Natural killer cell (primary cell): ENCODE measurements around the gene TXNRD3. TPM values are rescaled to one million over a fixed set of nuclear protein-coding genes. Genes with fewer than 3 reads are reported as not detected.
A peak's percentile ranks its signal among the peaks of the same experiment; 100 is the strongest.

ENCODE experiments used
- ATAC-seq, 3 donors: fragments of 150-1000 bp in 2 of 3; fragments of 200-7000 bp in 1 of 3; cut with Tn5 transposase; 1 replicate in 1 of 3; 2 replicates in 2 of 3; pipeline ENCODE4 v1.10.0; 2021; ENCODE audit warnings: mild to moderate bottlenecking in 2 of 3, moderate library complexity in 2 of 3
- DNase-seq, 2 donors: peaks; one replicate each; pipeline versions ENCODE4 v3.0.0 to v3.0.0-alpha.2; 2013 to 2021; ENCODE audit warnings: mixed read lengths in 1 of 2
- H3K27ac ChIP-seq: one replicate; pipeline ENCODE4 v1.5.1; 2013; ENCODE audit warnings: mild to moderate bottlenecking, low read length
- H3K27me3 ChIP-seq: one replicate; pipeline ENCODE4 v1.6.1; 2013; ENCODE audit warnings: low read length; ENCODE audit not compliant: control insufficient read depth, insufficient read depth
- H3K36me3 ChIP-seq: one replicate; pipeline ENCODE4 v1.6.1; 2013; ENCODE audit warnings: low read length; ENCODE audit not compliant: control insufficient read depth, insufficient read depth
- H3K4me1 ChIP-seq: one replicate; pipeline ENCODE4 v1.6.1; 2013; ENCODE audit warnings: low read length; ENCODE audit not compliant: control insufficient read depth, insufficient read depth
- H3K4me3 ChIP-seq: one replicate; pipeline ENCODE4 v1.5.1; 2013; ENCODE audit warnings: low read length
- H3K9me3 ChIP-seq: one replicate; pipeline ENCODE4 v1.6.1; 2013; ENCODE audit warnings: low read length; ENCODE audit not compliant: control insufficient read depth, insufficient read depth
- H3K27ac Mint-ChIP-seq, 2 donors: one replicate each; pipeline ENCODE4 v1.8.0; 2022; ENCODE audit warnings: mild to moderate bottlenecking in 2 of 2, mixed read lengths in 2 of 2, moderate library complexity in 1 of 2
- H3K27me3 Mint-ChIP-seq, 2 donors: one replicate each; pipeline ENCODE4 v1.8.0; 2022; ENCODE audit warnings: low read depth in 2 of 2, mixed read lengths in 2 of 2
- H3K36me3 Mint-ChIP-seq: one replicate; pipeline ENCODE4 v1.8.0; 2022; ENCODE audit warnings: mixed read lengths
- H3K4me1 Mint-ChIP-seq, 2 donors: one replicate each; pipeline ENCODE4 v1.8.0; 2022; ENCODE audit warnings: mixed read lengths in 2 of 2
- H3K4me3 Mint-ChIP-seq: one replicate; pipeline ENCODE4 v1.8.0; 2022; ENCODE audit warnings: mild to moderate bottlenecking, moderate library complexity, mixed read lengths
- H3K9me3 Mint-ChIP-seq, 2 donors: one replicate each; pipeline ENCODE4 v1.8.0; 2022; ENCODE audit warnings: mixed read lengths in 2 of 2
- WGBS: methylation state at CpG from one replicate; pipeline ENCODE4 v1.1.7; 2013; ENCODE audit warnings: missing lambda C conversion rate; ENCODE audit not compliant: insufficient coverage; 5-methylcytosine and 5-hydroxymethylcytosine counted together
- intact Hi-C: fragments of 100-400 bp; cut with micrococcal nuclease; formaldehyde crosslinking; loops from one replicate; pipeline ENCODE4 v1.14.2; 2022
- total RNA-seq, 4 donors: library from RNA; stranded (reverse); fragments of 120-200 nt in 1 of 4; gene quantifications; one replicate each; pipeline versions ENCODE4 v1.2.3 to v1.2.4, GENCODE V29; 2013 to 2022
- TF ChIP-seq, protein P1 (sequence below): fragments of 200-600 bp; IDR thresholded peaks from one replicate; pipeline ENCODE4 v1.8.0; 2022; ENCODE audit warnings: antibody characterized with exemption

Gene TXNRD3
- total RNA-seq, 3 donors from 2014 or later (not counting 1 experiment from before 2014, with no cell fraction given), result 0.77 to 1.1 (median 0.80) TPM

DNA sequence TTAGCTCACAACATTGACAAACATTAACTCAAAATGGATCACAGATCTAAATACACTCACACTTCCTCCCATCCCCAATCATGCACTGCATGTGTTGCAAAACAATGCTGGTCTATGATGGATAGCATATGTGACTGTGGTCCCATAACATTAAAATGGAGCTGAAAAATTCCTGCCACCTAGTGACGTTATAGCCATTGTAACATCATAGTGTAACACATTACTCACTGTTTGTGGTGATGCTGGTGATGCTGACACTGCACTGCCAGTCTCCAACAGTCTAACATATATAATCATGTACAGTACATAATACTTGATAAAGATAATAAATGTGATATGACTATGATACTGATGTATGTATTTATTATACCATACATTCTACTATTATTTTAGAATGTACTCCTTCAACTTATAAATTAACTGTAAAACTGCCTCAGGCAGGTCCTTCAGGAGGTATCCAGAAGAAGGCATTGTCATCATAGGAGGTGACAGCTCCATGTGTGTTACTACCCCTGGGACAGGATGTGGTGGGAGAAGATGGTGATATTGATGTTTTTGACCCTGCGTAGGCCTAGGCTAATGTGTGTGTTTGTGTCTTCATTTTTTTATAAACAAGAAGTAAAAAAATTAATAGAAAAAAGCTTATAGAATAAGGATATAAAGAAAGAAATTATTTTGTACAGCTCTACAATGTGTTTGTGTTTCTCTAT, 41.3 kb downstream of the TXNRD3 start:
- H3K4me1 Mint-ChIP-seq, result peaks cover 39% of the 10 kb centered on the region in 2 donors
- H3K9me3 ChIP-seq, result no peaks in the 10 kb centered on the region
- H3K4me3 ChIP-seq, result no peak overlapping the region
- no peaks in the 10 kb centered on the region for H3K27me3 Mint-ChIP-seq
- H3K9me3 Mint-ChIP-seq, result no peaks in the 10 kb centered on the region
- H3K4me1 ChIP-seq, result peaks cover 18% of the 10 kb centered on the region
- no peaks in the 10 kb centered on the region for H3K36me3 Mint-ChIP-seq
- peak overlapping the region; percentile 61 to 69 for H3K27ac Mint-ChIP-seq
- TF ChIP-seq, protein P1, sequence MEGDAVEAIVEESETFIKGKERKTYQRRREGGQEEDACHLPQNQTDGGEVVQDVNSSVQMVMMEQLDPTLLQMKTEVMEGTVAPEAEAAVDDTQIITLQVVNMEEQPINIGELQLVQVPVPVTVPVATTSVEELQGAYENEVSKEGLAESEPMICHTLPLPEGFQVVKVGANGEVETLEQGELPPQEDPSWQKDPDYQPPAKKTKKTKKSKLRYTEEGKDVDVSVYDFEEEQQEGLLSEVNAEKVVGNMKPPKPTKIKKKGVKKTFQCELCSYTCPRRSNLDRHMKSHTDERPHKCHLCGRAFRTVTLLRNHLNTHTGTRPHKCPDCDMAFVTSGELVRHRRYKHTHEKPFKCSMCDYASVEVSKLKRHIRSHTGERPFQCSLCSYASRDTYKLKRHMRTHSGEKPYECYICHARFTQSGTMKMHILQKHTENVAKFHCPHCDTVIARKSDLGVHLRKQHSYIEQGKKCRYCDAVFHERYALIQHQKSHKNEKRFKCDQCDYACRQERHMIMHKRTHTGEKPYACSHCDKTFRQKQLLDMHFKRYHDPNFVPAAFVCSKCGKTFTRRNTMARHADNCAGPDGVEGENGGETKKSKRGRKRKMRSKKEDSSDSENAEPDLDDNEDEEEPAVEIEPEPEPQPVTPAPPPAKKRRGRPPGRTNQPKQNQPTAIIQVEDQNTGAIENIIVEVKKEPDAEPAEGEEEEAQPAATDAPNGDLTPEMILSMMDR, result no peak
- intact Hi-C loops, result loop anchor here (2.0 to 5.0 kb wide), 2 partner anchors 91 to 297 kb away; partner anchors contain the start of gene CHST13
- peak overlapping the region; percentile 55 for H3K4me3 Mint-ChIP-seq
- no peaks in the 10 kb centered on the region for H3K27me3 ChIP-seq
- peak; percentile 83 to 87 (median 83) for ATAC-seq
- no CpG with 5 or more reads among the region's 2 CpGs for WGBS
- peak in 1 of 2 donors; percentile 36 for DNase-seq
- H3K36me3 ChIP-seq, result no peaks in the 10 kb centered on the region
- H3K27ac ChIP-seq, result no peak overlapping the region

DNA sequence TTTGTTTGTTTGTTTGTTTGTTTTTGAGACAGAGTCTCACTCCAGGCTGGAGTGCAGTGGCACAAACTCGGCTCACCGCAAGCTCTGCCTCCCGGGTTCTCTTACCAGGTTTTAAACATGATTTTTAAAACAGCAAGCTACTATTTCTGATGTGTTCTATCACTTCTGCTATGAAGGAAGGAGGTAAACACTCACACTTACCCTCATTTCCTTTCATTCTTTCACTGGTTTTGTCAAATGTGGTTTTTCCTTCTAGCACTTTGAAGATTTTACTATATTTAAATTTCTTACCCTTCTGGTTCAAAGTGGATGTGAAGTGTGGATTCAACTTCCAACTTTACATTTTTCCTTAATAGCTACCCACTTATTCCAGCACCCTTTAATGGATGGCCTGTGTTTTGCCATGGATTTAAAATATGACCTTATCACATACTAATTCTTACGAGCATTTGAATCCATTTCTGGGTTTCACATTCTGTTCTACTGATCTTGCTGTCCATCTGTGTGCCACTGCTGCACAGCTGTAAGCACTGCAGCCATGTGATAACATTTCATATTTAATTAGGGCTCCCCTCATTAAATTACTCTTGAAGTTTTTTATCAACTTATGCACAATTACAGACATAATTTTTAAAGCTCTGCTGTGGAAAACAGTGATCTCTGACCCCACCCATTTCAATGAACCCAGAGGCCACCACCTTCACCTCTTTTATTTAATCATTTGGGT, 42.3 kb downstream of the TXNRD3 start:
- Mint-ChIP-seq H3K9me3 (no peaks in the 10 kb centered on the region), H3K27ac (peak overlapping the region; percentile 61 to 69), H3K36me3 (no peaks in the 10 kb centered on the region), H3K4me1 (peaks cover 41 to 43% of the 10 kb centered on the region in 2 donors), H3K27me3 (no peaks in the 10 kb centered on the region), H3K4me3 (peak overlapping the region; percentile 55)
- 40% methylated on average over 4 of the region's 4 CpGs for WGBS
- Histone ChIP-seq H3K4me3 (no peak overlapping the region), H3K4me1 (peaks cover 24% of the 10 kb centered on the region), H3K36me3 (no peaks in the 10 kb centered on the region), H3K27me3 (no peaks in the 10 kb centered on the region), H3K9me3 (no peaks in the 10 kb centered on the region), H3K27ac (peak overlapping the region; percentile 32)
- TF ChIP-seq, protein P1, result no peak
- DNase-seq, result peak in 1 of 2 donors; percentile 18
- peak in 2 of 3 donors; percentile 35 to 39 for ATAC-seq
- intact Hi-C loops, result loop anchor here (2.0 to 5.0 kb wide), 2 partner anchors 90 to 298 kb away; partner anchors contain the start of gene CHST13

DNA sequence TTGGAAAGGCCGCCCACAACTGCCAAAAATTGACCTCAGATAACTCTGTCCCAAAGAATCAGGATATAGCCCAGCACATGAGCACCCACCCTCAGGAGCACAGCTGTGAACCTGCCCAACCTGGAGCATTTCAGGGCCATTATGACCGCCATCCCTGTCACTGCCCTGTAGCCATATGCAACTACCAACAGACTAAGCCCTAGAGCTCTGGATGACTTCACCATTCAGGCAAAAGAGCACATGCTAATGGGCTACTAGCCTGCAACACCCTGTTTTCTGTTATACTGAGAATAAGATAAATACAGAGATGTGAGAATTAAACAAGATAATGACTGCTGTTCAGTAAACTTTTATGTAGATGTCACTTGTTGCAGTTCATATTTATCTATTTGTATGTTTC, 45.0 kb downstream of the TXNRD3 start:
- Mint-ChIP-seq H3K9me3 (no peaks in the 10 kb centered on the region), H3K27ac (no peak overlapping the region), H3K4me1 (peaks cover 55 to 57% of the 10 kb centered on the region in 2 donors), H3K27me3 (no peaks in the 10 kb centered on the region), H3K36me3 (no peaks in the 10 kb centered on the region), H3K4me3 (no peak overlapping the region)
- Histone ChIP-seq H3K27me3 (no peaks in the 10 kb centered on the region), H3K4me1 (peaks cover 29% of the 10 kb centered on the region), H3K36me3 (no peaks in the 10 kb centered on the region), H3K4me3 (no peak overlapping the region), H3K9me3 (no peaks in the 10 kb centered on the region), H3K27ac (no peak overlapping the region)
- 100% methylated on average over 2 of the region's 2 CpGs for WGBS
- intact Hi-C loops, result loop anchor here (5.0 kb wide), 1 partner anchor 88 kb away; the partner anchor contains the start of gene CHST13
- TF ChIP-seq, protein P1, result no peak
- no peak for DNase-seq
- ATAC-seq, result no peak
